Measurements from ENCODE around the gene SLCO4A1.

The SLCO4A1 gene

DNA sequence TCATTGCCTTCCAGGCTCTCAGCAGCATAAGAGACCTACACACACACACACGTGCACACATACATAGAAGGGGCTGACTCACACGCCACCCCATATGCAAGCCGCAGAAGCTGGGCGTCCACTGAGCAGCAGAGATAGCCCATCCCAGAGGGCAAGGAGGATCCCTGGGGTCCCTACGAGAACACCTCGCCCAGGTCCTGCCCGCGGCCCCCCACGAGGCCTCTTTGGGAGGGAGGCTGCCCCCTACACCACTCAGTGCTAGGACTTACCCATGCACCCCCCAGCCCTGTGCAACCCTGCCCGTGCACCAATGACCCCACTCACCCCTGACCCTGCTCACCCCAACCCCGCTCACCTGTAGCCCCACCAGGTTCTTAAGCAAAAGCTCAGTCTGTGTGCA, 45.8 kb downstream of the SLCO4A1 start:
- no peak for DNase-seq (ENCODE audit: low spot score)

DNA sequence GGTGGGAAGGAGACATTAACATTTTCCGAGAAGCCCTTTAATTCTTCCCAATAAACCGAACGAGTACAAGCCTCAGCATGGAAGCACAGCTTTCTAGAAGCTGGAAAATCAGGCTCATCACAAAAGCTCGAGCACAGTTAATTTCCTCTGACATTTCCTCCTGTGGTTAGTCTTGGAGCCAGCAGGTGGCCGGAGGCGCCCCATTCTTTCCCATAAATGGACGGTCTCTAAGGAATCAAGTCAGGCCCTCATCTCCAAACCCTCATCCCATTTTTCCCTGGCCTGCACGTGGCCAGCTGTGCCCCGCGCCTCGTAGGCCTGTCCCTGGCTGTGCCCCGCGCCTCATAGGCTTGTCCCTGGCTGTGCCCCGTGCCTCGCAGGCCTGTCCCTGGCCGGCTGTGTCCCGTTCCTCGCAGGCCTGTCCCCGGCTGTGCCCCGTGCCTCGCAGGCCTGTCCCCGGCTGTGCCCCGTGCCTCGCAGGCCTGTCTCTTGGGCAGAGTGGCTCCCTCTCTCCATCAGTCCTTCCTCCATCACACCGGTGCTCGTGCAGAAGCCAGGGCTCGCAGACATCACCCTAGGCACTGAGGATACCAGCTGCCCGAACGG, 46.7 kb downstream of the SLCO4A1 start:
- no peak for DNase-seq (ENCODE audit: low spot score)

DNA sequence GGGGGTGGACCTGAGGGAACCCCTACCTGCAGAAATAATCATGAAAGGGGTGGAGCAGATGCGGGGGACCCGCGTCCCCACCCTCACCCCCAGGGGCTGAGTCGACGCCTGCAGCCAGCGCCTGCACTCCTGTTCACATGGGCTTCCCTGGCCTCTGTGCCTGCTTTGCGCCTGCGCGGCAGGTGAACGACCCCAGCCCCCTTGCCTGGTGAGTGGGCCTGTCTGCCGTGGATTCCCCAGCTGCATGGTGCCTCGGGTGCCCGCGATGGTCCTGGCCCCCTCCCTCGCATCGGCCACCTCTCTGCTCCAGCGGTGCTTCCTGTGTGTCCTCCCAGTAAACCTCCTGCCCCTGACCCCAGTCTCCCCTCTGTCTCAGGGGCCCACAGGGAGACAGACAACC, 47.6 kb downstream of the SLCO4A1 start:
- DNase-seq (ENCODE audit: low spot score), result no peak

DNA sequence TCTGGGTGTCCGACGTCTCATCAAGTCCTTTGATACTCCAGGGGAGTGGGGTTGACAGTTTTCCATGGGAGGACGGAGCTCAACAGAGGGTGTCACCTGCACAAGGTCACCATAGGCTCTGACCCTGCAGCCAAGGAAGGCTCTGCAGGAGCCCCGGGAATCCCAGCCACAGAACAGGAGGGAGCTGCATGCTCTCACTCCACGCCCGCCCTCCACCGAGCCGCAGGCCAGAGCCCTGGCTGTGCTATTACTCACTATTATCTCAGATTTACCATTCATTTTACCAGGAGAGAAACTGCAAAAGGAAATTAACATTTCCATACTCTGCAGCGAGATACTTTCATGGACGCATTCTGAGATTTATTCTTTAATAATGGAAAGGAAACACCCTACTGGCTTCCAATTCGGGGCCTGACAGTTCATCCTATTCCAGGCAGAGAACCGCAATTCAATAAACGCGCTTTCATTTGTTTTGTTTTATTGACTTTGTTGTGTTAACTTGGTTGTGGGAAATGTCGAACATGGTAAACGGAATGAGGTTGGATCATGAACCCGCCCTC, 48.0 kb downstream of the SLCO4A1 start:
- DNase-seq (ENCODE audit: low spot score), result no peak

DNA sequence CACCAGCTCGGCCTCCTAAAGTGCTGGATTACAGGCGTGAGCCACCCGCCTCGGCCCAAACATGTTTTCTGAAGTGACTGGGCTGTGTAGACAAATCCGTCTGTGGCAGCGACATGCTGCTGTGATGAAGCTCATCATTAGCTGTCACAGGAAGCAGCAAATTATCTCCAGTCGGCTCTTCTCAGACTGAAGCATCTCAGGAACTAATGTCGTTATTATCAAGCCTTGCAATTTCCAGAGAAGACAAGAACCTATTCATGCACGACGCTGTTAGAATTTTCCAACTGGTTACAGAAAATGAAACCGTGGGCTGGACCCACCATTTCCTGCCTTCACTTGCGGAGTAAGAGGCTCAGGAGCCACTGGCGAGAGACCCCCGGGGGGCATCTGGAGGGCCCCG, 49.2 kb downstream of the SLCO4A1 start:
- no peak for DNase-seq (ENCODE audit: low spot score)

DNA sequence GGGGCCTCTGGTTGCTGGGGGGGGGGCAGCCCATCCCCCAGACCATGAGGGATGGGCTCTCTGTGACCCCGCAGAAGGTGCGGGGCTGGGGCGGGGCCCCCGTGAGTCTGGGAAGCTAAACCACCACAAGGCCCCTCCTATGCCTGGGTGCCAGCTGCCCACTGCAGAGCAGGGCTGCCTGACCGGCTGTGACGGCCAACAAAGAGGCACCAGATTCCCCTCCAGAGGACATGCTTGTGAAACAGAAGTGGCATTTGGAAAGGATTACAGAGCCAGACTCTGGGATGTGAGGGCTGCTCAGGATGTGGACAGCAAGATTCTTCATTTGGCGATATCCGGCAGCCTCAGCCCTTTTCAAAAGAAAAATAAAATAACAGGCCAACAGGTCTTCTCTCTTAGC, 49.9 kb downstream of the SLCO4A1 start:
- no peak for DNase-seq (ENCODE audit: low spot score)

DNA sequence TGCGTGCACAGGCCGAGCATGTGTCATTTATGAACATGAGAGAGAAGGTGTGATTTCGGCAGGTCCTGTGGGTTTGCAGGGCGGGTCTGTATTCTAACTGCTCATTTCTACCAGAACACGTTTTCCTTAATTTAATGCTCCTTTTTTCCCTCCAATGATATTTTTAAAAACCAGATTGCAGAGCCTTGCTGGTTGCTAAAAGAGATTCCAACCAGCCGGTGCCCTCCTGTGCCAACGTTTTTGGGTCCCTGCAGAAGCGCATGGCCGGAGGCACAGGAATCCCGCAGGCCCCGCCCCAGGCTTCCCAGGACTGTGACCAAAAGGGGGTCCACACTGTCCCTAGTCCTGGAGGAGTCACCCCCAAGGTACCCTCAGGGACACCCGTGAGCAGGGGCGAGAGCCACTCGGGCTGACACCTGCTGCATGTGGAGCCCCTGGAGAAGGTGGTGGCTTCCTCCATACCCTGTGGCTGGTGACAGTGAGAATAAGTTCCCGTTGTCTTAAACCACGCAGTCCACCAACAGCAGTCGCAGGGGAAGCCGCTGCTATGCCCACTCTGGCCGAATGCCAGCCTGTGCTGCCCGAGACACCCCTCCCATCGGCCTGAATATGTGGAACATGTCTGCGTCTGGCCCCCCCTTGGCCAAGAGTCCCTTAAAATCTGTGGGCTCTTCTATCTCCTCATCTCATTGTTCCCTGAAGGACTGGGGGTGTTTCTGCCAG, 50.7 kb downstream of the SLCO4A1 start:
- no peak for DNase-seq (ENCODE audit: low spot score)

DNA sequence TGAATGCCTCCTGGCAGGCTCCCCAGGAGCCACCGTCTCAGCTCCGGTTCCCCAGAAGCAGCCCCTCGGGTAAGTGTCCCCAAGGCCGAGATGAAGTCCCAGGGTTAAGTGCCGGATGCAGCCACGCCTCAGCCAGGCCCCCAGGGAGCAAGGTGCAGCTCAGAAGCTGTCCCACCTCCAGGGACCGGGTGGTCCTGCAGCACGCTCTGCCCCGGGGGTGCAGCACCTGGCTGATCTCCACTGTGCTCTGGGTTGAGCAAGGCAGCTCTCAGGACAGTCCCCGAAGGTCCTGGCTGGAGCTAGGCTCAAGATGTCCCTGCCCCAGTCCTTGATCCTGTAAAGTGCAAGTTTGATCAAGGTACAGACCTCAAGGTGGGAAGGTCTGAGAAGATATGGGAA, 51.2 kb downstream of the SLCO4A1 start:
- no peak for DNase-seq (ENCODE audit: low spot score)

DNA sequence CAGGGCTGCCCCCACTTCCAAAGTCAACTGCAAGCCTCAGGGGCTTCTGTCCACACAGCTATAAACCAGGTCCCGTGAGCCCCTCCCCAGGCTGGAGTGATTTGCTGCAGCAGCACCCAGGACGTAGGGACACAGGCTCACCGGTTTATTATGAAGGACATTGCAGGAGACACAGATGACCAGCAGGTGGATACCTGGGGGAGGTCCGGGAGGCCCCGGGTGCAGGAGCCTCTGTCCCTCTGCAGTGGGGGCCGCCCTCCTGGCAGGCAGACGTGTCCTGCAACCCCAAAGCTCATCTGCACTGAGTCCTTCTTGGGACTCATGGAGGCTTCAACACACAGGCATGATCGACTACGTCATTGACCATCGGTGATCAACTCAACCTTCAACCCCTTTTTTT, 51.8 kb downstream of the SLCO4A1 start:
- DNase-seq (ENCODE audit: low spot score), result no peak

DNA sequence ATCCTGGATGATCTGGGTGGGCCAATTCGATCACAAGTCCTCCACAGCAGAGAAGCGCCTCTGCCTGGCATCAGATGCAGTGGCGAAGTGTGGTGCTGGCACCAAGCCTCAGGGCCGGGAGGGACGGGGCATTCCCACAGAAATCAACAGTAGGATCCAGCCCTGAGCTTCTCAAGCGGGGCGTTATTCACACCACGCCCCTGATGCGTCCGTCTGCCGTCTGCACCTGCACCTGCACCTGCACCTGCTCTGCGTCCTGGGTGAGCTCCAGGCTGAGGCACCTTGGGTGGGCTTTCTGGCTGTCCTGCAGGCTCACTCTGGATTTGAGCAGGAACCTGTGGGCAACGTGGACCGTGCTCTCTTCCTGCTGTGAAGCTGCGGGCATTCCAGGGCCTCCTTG, 52.6 kb downstream of the SLCO4A1 start:
- no peak for DNase-seq (ENCODE audit: low spot score)

DNA sequence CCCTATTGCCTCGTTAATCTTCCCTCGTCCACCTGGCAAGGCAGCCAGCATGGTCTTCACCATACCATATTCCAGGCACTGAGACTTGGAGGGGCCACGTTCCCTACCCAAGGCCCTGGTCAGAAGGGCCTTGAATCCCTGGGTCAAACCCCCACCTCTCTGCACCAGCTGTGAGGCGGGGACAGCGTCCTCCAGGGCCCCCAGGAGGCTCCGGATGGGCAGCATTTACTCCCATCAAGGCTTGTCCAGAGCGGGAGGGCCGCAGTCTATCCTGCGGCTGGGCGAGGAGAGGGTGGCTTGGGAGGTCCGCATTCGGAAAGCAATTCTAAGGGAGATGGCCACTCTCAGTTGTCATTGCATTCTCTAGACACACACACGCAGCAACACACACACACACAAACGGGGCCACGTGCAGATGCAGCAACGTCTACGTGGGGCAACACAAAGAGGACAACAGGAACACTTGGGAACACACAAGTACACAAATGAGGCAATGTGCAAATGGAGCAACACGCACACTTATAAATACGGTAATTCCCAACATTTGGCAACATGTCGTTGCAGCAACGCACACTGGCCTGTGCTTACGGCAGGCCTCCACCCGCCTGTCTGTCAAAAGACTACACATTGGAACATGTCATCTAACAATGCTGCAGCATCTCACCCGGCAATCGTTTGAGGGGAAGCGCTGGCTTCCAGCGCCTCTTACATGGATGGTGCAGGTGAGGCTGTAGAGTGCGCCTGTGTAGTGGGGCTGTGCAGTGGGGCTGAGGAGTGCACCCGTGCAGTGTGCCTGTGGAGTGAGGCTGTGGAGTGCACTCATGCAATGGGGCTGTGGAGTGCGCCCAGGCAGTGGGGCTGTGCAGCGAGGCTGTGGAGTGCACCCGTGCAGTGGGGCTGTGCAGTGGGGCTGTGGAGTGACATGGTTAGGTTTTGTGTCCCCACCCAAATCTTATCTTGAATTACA, 53.4 kb downstream of the SLCO4A1 start:
- DNase-seq (ENCODE audit: low spot score), result no peak

DNA sequence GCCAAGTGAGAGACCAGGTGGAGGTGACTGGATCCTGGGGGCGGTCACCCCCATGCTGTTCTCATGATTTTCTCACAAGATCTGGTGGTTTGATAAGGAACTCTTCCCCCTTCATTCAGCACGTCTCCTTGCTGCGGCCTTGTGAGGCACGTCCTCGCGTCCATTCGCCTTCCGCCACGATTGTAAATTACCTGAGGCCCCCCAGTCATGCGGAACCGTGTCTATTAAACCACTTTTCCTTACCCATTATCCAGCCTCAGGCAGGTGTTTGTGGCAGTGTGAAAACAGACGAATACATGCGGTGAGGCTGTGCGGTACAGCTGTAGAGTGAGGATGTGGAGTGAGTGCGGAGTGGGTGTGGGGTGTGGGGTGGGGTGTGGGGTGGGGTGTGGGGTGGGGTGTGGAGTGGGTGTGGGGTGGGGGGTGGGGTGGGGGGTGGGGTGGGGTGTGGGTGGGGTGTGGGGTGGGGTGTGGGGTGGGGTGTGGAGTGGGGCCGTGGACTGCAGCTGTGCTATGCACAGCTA, 54.2 kb downstream of the SLCO4A1 start:
- DNase-seq (ENCODE audit: low spot score), result no peak

DNA sequence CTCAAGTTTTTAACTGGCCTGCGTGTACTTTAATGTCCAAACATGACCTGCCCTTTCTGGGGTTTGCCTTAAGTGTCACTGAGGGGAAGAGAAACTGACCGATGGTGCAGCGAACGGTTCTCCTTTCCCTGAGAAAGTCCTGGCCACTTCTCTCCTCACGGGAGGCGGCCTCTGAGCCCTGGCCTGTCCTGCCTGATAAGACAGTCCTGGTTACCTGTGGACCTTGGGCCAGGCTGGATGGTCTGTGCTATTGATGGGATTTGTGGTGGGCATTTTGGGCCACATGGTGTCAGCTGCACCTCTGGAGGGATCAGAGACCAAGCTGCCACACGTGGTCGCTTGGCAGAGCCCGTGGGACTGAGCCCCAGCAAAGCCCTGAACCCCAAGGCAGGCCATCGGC, 54.7 kb downstream of the SLCO4A1 start:
- DNase-seq (ENCODE audit: low spot score), result no peak

DNA sequence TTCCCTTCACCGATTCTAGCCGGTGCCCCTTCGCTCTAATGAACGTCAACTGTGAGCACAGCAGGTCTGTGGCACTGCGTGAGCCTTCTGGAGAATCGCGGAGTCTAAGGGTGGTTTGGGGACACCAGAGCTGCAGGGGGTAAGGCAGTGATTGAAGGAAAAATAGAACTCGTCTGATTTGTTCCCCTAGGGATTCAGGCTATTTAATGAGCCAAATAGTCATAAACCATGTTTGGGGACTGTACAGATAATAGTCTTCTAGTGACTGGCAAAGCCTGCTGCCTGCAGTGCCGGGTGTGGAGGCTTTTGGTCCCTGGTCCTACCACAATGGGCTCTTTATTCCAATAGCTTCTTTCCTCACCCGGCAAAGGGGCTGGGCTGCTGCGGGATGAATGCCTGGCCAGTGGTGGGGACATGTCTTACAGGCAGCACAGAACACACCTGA, 55.2 kb downstream of the SLCO4A1 start:
- no peak for DNase-seq (ENCODE audit: low spot score)

DNA sequence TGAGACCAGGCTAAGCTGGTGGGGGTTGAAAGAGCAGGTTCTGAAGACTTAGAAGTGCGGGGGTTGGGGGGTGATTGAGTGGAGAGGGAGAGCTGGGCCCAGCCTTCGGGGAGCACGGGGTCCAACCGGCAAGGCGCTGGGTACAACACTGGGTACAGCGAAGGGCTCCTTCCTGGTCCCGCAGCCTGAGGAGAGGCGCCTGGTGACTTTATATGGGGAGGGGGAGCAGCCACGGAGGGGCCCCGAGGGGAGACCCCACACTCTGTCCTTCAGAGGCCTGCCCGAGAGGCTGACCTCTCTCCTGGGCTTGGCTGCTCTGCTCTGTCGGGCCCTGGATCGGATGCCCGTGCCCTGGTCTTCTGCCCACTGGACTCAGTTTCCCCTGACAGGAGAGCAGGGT, 55.9 kb downstream of the SLCO4A1 start:
- DNase-seq (ENCODE audit: low spot score), result no peak

DNA sequence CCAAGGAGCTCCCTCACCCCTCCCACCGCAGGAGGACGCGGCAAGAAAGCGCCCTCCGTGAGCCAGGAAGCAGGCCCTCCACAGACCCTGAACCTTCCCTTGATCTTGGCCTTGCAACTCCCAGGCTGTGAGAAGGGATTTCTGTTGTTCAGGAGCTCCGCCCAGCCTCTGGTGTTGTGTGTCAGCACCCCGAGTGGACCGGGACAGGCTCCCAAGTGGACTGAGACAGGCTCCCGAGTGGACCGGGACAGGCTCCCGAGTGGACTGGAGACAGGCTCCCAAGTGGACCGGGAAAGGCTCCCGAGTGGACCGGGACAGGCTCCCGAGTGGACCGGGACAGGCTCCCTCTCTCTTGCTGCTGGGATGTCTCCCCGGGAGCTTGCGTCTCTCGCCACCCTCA, 57.0 kb downstream of the SLCO4A1 start:
- DNase-seq (ENCODE audit: low spot score), result no peak

DNA sequence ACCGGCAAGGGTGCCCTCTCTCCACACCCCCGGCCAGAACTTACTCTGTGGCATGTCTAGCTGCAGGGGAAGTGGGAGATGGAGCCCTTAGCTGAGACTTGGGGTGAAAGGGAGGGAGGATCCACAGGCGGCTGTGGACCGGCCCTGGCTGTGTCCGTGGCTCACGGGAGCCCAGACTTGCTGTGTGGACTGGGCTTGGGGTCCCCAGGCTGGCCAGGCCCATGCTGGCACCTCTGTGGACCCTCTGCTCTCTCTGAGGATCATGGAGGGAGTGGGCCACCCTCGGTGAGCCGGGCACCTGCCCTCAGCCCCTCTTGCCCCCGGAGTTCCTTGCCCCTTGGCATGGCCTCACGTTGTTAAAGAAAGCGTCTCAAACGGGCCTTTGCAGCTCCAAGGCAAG, 57.4 kb downstream of the SLCO4A1 start:
- no peak for DNase-seq (ENCODE audit: low spot score)

DNA sequence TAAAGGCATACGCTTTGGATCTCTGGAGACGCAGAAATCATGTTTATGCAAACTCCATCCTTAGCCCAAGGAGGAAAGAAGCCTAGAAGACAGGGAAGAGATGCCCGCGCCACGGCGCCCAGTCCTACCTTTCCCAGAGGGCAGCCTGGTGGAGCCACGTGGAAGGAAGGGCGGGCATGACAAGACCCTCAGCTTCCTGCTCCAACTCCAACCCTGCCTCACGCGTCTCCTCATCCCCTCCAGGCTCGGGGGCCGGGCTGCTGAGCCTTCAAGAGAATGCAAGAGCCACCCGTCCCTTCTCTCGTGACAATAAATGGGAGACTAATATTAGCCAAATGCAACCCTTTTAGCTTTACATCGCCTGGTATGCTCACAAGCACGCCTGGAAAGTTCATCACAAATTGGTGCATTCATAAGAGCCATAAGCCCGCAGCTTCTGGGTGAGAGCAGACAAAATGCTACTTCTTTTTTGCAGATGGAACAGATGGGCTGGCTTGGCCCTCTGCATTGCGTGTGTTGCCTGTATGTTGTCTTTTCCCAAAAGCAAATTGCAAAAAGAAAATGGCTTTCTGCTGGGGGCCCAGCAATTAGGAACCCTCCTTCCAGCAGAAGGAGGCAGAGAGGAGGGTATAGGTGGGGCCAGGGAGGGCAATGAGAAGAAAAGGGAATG, 58.1 kb downstream of the SLCO4A1 start:
- DNase-seq (ENCODE audit: low spot score), result no peak

DNA sequence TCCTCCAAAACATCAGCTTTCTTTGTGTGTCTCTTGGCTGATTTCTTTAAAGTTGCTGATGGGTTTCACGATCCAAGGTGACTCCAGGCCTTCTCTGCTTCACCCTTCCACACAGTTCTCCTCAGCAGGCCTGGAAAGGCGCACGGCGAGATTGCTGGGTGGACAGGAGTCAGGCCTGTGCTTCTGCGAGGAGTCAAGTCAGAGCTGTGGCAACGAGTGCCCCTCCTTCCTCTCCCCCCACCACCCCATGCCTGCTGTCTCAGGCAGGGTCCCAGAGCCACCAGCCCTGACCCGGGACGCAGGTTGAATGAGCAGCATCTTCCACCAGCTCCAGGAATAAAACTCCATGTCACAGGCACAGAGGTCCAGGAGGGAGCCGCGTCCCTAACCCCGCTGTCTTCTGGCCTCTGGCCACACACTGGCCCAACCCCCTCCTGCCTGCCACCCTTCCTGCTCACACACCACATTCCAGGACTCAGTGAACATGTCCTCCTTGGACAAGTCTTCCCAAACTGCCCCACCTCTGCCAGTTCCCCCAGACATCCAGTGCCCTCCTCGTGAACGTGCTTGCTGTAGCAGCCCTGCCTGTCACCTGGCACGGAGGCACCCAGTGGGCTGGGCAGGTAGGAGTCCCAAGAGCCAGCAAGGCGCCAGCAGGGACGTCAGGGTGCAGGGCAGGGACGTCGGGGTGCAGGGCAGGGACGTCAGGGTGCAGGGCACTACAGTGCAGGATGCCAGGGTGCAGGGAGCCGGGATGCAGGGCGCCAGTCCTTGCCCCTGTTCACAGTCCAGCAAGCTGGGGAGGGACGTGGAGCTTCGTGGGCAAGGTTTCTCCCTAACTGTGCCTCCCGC, 59.1 kb downstream of the SLCO4A1 start:
- DNase-seq (ENCODE audit: low spot score), result no peak

DNA sequence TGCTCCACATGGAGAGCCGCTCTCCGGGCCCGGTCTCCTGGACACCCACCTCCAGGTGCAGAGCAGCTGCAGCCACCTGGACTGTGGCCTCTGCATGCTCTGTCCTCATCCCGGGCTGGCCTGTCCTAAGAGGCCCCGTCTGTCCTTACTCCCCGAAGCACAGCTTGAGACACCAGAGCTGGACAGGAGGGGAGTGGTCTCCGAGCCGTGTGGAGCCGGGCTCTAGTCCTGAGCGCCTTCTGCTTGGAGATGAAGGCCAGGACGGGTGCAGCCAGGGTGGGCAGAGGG, 59.7 kb downstream of the SLCO4A1 start:
- DNase-seq (ENCODE audit: low spot score), result no peak

Measured in iPS-NIHi11 (cell line).